SH-SY5Y (cell line): ENCODE results near the gene TMTC4.

Experiments
- GATA2 ChIP-seq: IDR thresholded peaks from 2 replicates; pipeline ENCODE4 v1.6.1; 2011; ENCODE audit warnings: mild to moderate bottlenecking, low read depth, low read length
- GATA3 ChIP-seq: IDR thresholded peaks from 2 replicates; pipeline ENCODE4 v1.6.1; 2011; ENCODE audit warnings: low read depth, mild to moderate bottlenecking, low read length, moderate library complexity

GRCh38 chr13:100675661-100676129, 1.1 kb upstream of the TMTC4 start:
- no peak for TF ChIP-seq GATA3
- TF ChIP-seq GATA2 = no peak
